Astrocyte of the spinal cord (primary cell): ENCODE data around the gene DMBX1.

Source experiments
- DNase-seq: peaks from one replicate; pipeline ENCODE4 v3.0.0; 2011; ENCODE audit warnings: low read depth, low spot score
- H3K4me3 ChIP-seq: 2 replicates; pipeline ENCODE4 v1.5.1; 2011; ENCODE audit warnings: low read depth, mild to moderate bottlenecking, low read length, moderate library complexity
- CTCF ChIP-seq: IDR thresholded peaks from 2 replicates; pipeline ENCODE4 v1.5.1; 2012; ENCODE audit warnings: low read depth, mild to moderate bottlenecking, low read length, inconsistent platforms
- in situ Hi-C: cut with HindIII; loops from 2 replicates; pipeline ENCODE4 v1.10.0; 2017; ENCODE audit warnings: low sequenced_read_pairs

The DMBX1 gene

GRCh38 chr1:46467183-46467504 lies 22.5 kb upstream of the DMBX1 start:
- H3K4me3 ChIP-seq = peak overlapping the region; percentile 43
- no peak for DNase-seq
- no peak for TF ChIP-seq CTCF
- in situ Hi-C loops = no loop called here

- H3K4me3 ChIP-seq = no peak overlapping the region
- in situ Hi-C loops = no loop called here
- no peak for TF ChIP-seq CTCF
- no peak for DNase-seq
Measured at GRCh38 chr1:46469881-46470280, 19.8 kb upstream of the DMBX1 start.

- no peak for DNase-seq
- H3K4me3 ChIP-seq = no peak overlapping the region
- no peak for TF ChIP-seq CTCF
- in situ Hi-C loops = no loop called here
Measured at GRCh38 chr1:46471848-46472492, 17.7 kb upstream of the DMBX1 start.

GRCh38 chr1:46472498-46473181 lies 17.0 kb upstream of the DMBX1 start:
- no peak for TF ChIP-seq CTCF
- no peak overlapping the region for H3K4me3 ChIP-seq
- in situ Hi-C loops = no loop called here
- DNase-seq = no peak

GRCh38 chr1:46473991-46474390 lies 15.6 kb upstream of the DMBX1 start:
- no peak for DNase-seq
- H3K4me3 ChIP-seq = no peak overlapping the region
- no peak for TF ChIP-seq CTCF
- in situ Hi-C loops = no loop called here

- no peak overlapping the region for H3K4me3 ChIP-seq
- no peak for DNase-seq
- no peak for TF ChIP-seq CTCF
- in situ Hi-C loops = no loop called here
Measured at GRCh38 chr1:46474570-46474969, 15.1 kb upstream of the DMBX1 start.
